A549 (cell line): ENCODE data around the gene ZBTB8OS.

Experiments
- HDAC2 ChIP-seq: fragments of 200-600 bp; sonication (generic); IDR thresholded peaks from 2 replicates; pipeline ENCODE4 v1.6.1; 2016
- JUN ChIP-seq, 2 experiments: fragments of >200 bp; sonication (Bioruptor Twin); formaldehyde crosslinking; IDR thresholded peaks; 2 replicates in 1 of 2; 3 replicates in 1 of 2; pipeline ENCODE4 v1.6.1; 2016 to 2017
- MAZ ChIP-seq: fragments of 150-350 bp; IDR thresholded peaks from 2 replicates; pipeline ENCODE4 v1.6.1; 2014; ENCODE audit warnings: antibody characterized with exemption, low read depth, low read length, borderline replicate concordance
- POLR2A ChIP-seq: IDR thresholded peaks from 2 replicates; pipeline ENCODE4 v1.6.1; 2012; ENCODE audit warnings: mild to moderate bottlenecking, low read length
- RAD21 ChIP-seq, 2 experiments: fragments of >200 bp in 1 of 2; sonication (Bioruptor Twin) in 1 of 2; formaldehyde crosslinking in 1 of 2; IDR thresholded peaks in 1 of 2; conservative IDR thresholded peaks in 1 of 2; 2 replicates in 1 of 2; 3 replicates in 1 of 2; pipeline ENCODE4 v1.6.1; 2012 to 2018; ENCODE audit warnings: inconsistent platforms in 1 of 2
- RARB ChIP-seq: fragments of 250-450 bp; sonication (Bioruptor Pico); IDR thresholded peaks from 2 replicates; pipeline ENCODE4 v1.8.0; 2021; ENCODE audit warnings: mild to moderate bottlenecking, moderate library complexity
- RCOR1 ChIP-seq: fragments of 150-350 bp; IDR thresholded peaks from 2 replicates; pipeline ENCODE4 v1.6.1; 2014; ENCODE audit warnings: antibody characterized with exemption, low read length, low read depth
- TF ChIP-seq, protein P1 (sequence below): fragments of >200 bp; sonication (Bioruptor Twin); formaldehyde crosslinking; IDR thresholded peaks from 3 replicates; pipeline ENCODE4 v1.5.1; 2016
- TF ChIP-seq, protein P2 (sequence below): IDR thresholded peaks from 2 replicates; pipeline ENCODE4 v1.6.1; 2012; ENCODE audit warnings: low read depth, borderline replicate concordance
- TF ChIP-seq, protein P3 (sequence below): fragments of 450-650 bp; IDR thresholded peaks from 2 replicates; pipeline ENCODE4 v1.6.1; 2014; ENCODE audit warnings: antibody characterized with exemption
- TF ChIP-seq, protein P4 (sequence below): fragments of 200-600 bp; sonication (generic); IDR thresholded peaks from 2 replicates; pipeline ENCODE4 v1.6.1; 2016; ENCODE audit warnings: antibody characterized with exemption, mild to moderate bottlenecking, moderate library complexity
- TF ChIP-seq, protein P5 (sequence below): IDR thresholded peaks from 2 replicates; pipeline ENCODE4 v1.6.1; 2012
- TF ChIP-seq, protein P6 (sequence below): fragments of 150-350 bp; IDR thresholded peaks from 2 replicates; pipeline ENCODE4 v1.6.1; 2014; ENCODE audit warnings: low read depth, mild to moderate bottlenecking, low read length

DNA sequence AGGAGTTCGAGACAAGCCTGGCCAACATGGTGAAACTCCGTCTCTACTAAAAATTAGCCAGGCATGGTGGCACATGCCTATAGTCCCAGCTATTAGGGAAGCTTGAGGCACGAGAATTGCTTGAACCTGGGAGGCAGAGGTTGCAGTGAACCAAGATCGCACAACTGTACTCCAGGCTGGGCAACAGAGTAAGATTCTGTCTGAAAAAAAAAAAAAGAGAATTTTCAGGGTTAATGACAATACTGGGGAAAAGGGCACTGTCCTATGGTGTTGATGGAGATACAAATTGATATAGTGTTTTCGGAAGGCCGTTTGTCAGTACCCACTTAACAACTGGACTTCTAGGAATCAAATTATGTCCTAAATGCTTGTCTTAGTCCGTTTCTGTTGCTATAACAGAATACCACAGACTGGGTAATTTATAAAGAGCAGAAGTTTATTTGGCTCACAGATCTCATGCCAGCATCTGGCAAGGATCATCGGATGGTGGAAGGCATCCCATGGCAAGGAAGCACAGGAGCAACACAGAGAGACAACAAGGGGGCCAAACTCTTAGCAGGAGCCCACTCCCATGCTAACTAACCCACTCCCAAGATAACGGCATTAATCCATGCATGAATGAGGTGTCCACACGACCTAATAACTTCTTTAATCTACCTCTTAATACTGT is 69.9 kb downstream of the ZBTB8OS start:
- TF ChIP-seq, protein P1, sequence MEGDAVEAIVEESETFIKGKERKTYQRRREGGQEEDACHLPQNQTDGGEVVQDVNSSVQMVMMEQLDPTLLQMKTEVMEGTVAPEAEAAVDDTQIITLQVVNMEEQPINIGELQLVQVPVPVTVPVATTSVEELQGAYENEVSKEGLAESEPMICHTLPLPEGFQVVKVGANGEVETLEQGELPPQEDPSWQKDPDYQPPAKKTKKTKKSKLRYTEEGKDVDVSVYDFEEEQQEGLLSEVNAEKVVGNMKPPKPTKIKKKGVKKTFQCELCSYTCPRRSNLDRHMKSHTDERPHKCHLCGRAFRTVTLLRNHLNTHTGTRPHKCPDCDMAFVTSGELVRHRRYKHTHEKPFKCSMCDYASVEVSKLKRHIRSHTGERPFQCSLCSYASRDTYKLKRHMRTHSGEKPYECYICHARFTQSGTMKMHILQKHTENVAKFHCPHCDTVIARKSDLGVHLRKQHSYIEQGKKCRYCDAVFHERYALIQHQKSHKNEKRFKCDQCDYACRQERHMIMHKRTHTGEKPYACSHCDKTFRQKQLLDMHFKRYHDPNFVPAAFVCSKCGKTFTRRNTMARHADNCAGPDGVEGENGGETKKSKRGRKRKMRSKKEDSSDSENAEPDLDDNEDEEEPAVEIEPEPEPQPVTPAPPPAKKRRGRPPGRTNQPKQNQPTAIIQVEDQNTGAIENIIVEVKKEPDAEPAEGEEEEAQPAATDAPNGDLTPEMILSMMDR: no peak
- TF ChIP-seq, protein P2, sequence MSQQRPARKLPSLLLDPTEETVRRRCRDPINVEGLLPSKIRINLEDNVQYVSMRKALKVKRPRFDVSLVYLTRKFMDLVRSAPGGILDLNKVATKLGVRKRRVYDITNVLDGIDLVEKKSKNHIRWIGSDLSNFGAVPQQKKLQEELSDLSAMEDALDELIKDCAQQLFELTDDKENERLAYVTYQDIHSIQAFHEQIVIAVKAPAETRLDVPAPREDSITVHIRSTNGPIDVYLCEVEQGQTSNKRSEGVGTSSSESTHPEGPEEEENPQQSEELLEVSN: no peak
- TF ChIP-seq MAZ: no peak
- TF ChIP-seq, protein P3, sequence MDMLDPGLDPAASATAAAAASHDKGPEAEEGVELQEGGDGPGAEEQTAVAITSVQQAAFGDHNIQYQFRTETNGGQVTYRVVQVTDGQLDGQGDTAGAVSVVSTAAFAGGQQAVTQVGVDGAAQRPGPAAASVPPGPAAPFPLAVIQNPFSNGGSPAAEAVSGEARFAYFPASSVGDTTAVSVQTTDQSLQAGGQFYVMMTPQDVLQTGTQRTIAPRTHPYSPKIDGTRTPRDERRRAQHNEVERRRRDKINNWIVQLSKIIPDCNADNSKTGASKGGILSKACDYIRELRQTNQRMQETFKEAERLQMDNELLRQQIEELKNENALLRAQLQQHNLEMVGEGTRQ: no peak
- no peak for TF ChIP-seq POLR2A
- no peak for TF ChIP-seq RARB (CRISPR knock-in tag)
- no peak for TF ChIP-seq JUN (IDR thresholded peaks at IDR 0.05)
- TF ChIP-seq, protein P4, sequence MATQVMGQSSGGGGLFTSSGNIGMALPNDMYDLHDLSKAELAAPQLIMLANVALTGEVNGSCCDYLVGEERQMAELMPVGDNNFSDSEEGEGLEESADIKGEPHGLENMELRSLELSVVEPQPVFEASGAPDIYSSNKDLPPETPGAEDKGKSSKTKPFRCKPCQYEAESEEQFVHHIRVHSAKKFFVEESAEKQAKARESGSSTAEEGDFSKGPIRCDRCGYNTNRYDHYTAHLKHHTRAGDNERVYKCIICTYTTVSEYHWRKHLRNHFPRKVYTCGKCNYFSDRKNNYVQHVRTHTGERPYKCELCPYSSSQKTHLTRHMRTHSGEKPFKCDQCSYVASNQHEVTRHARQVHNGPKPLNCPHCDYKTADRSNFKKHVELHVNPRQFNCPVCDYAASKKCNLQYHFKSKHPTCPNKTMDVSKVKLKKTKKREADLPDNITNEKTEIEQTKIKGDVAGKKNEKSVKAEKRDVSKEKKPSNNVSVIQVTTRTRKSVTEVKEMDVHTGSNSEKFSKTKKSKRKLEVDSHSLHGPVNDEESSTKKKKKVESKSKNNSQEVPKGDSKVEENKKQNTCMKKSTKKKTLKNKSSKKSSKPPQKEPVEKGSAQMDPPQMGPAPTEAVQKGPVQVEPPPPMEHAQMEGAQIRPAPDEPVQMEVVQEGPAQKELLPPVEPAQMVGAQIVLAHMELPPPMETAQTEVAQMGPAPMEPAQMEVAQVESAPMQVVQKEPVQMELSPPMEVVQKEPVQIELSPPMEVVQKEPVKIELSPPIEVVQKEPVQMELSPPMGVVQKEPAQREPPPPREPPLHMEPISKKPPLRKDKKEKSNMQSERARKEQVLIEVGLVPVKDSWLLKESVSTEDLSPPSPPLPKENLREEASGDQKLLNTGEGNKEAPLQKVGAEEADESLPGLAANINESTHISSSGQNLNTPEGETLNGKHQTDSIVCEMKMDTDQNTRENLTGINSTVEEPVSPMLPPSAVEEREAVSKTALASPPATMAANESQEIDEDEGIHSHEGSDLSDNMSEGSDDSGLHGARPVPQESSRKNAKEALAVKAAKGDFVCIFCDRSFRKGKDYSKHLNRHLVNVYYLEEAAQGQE: no peak
- TF ChIP-seq HDAC2: no peak
- no peak for TF ChIP-seq RAD21 (conservative IDR thresholded peaks at IDR 0.05 in 1 of 2, IDR thresholded peaks at IDR 0.05 in 1 of 2)
- no peak for TF ChIP-seq RCOR1
- TF ChIP-seq, protein P5, sequence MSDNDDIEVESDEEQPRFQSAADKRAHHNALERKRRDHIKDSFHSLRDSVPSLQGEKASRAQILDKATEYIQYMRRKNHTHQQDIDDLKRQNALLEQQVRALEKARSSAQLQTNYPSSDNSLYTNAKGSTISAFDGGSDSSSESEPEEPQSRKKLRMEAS: no peak
- TF ChIP-seq, protein P6, sequence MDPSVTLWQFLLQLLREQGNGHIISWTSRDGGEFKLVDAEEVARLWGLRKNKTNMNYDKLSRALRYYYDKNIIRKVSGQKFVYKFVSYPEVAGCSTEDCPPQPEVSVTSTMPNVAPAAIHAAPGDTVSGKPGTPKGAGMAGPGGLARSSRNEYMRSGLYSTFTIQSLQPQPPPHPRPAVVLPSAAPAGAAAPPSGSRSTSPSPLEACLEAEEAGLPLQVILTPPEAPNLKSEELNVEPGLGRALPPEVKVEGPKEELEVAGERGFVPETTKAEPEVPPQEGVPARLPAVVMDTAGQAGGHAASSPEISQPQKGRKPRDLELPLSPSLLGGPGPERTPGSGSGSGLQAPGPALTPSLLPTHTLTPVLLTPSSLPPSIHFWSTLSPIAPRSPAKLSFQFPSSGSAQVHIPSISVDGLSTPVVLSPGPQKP: no peak
